OCI-LY3 (cell line): ENCODE results near the gene DNAJC28.

Experiments
- EZH2phosphoT487 ChIP-seq: fragments of 200-600 bp; shearing (Covaris generic); IDR thresholded peaks from 2 replicates; pipeline ENCODE4 v1.6.1; 2018; ENCODE audit warnings: antibody characterized with exemption, mixed run types, low read depth
- TF ChIP-seq, protein P1 (sequence below): fragments of 200-600, 300-600 bp; sonication (generic); IDR thresholded peaks from 2 replicates; pipeline ENCODE4 v1.5.1; 2014; ENCODE audit warnings: antibody characterized with exemption, low read length, low read depth

DNA sequence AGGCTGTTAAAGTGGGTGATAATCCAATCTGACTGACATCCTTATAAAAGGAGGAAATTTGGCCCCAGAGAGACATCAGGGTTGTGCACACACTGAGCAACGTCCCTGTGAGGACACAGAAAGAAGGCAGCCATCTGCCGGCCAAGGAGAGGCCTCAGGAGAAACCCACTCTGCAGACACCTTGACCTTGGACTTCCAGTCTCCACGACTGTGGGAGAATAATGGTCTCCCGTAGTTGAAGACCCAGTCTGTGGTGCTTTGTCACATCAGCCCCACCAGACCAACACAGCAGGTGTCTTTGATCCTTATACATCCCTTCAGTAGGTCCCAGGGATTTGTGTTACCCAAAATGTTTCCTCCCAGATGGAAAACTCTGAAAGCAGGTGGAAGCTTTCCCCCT is 4.2 kb upstream of the DNAJC28 start:
- TF ChIP-seq, protein P1, sequence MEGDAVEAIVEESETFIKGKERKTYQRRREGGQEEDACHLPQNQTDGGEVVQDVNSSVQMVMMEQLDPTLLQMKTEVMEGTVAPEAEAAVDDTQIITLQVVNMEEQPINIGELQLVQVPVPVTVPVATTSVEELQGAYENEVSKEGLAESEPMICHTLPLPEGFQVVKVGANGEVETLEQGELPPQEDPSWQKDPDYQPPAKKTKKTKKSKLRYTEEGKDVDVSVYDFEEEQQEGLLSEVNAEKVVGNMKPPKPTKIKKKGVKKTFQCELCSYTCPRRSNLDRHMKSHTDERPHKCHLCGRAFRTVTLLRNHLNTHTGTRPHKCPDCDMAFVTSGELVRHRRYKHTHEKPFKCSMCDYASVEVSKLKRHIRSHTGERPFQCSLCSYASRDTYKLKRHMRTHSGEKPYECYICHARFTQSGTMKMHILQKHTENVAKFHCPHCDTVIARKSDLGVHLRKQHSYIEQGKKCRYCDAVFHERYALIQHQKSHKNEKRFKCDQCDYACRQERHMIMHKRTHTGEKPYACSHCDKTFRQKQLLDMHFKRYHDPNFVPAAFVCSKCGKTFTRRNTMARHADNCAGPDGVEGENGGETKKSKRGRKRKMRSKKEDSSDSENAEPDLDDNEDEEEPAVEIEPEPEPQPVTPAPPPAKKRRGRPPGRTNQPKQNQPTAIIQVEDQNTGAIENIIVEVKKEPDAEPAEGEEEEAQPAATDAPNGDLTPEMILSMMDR: no peak
- TF ChIP-seq EZH2phosphoT487: no peak
